K562 (cell line): ENCODE results near the gene PADI1. TPM values are rescaled to one million over a fixed set of nuclear protein-coding genes. Genes with fewer than 3 reads are reported as not detected.

Experiments
- ATAC-seq: fragments of 200-7000 bp; cut with Tn5 transposase; 3 replicates; pipeline ENCODE4 v1.9.1; 2020; ENCODE audit warnings: moderate library complexity
- BruUV-seq: library from RNA; stranded (reverse); fragments of 400-500 nt; replicated peaks from 2 replicates; lab custom pipeline; 2021; lab: Mats Ljungman, UMichigan
- CTCF ChIA-PET: fragments of 300-600 bp; formaldehyde crosslinking; extraction: SDS; loops from one replicate; lab custom pipeline; 2021; ENCODE audit warnings: low intra/inter-chr PET ratio; lab: Yijun Ruan, JAX
- POLR2A ChIA-PET: fragments of 300-600, 350-650 bp; sonication (Branson Sonifier 250); formaldehyde crosslinking; extraction: SDS; loops from one replicate; lab custom pipeline; 2021; ENCODE audit warnings: antibody characterized with exemption, inconsistent platforms; lab: Yijun Ruan, JAX
- DNase-seq, 4 experiments: peaks; one replicate each; pipeline versions ENCODE4 v3.0.0 to v3.0.0-alpha.2; 2011 to 2018; ENCODE audit warnings: low spot score in 3 of 4, mixed read lengths in 3 of 4; ENCODE audit errors: extremely low read depth in 1 of 4
- FAIRE-seq: peaks from 2 replicates; lab custom pipeline; 2011; peaks lifted over from hg19 to GRCh38; lab: Jason Lieb, UNC
- H2AFZ ChIP-seq: 2 replicates; pipeline ENCODE4 v1.6.0; 2011; ENCODE audit warnings: low read depth, low read length, control low read depth, inconsistent platforms
- H3K27ac ChIP-seq: fragments of 200-600 bp; 3 replicates; pipeline ENCODE4 v1.8.0; 2011; ENCODE audit warnings: low read depth, mild to moderate bottlenecking, control low read depth, inconsistent platforms, low read length, moderate library complexity, mixed read lengths; ENCODE audit errors: extremely low read depth
- H3K27me3 ChIP-seq, 2 experiments: fragments of 300-600 bp in 1 of 2; 2 replicates in 1 of 2; 3 replicates in 1 of 2; pipeline versions ENCODE4 v1.6.0 to v1.8.0; 2011; ENCODE audit warnings: inconsistent platforms in 2 of 2, low read length in 2 of 2, mild to moderate bottlenecking in 1 of 2, mixed read lengths in 1 of 2, moderate library complexity in 1 of 2; ENCODE audit not compliant: control insufficient read depth in 2 of 2, insufficient read depth in 2 of 2
- H3K36me3 ChIP-seq: fragments of 300-600 bp; 3 replicates; pipeline ENCODE4 v1.8.0; 2011; ENCODE audit warnings: mild to moderate bottlenecking, low read length, inconsistent platforms; ENCODE audit not compliant: control insufficient read depth, insufficient read depth
- H3K4me1 ChIP-seq, 2 experiments: fragments of 200-600 bp in 1 of 2; replicated peaks in 1 of 2; 2 replicates in 1 of 2; 3 replicates in 1 of 2; pipeline versions ENCODE4 v1.5.1 to v1.8.0; 2011; ENCODE audit warnings: inconsistent platforms in 2 of 2, low read length in 2 of 2, mild to moderate bottlenecking in 1 of 2, mixed read lengths in 1 of 2, moderate library complexity in 1 of 2; ENCODE audit not compliant: control insufficient read depth in 2 of 2, insufficient read depth in 2 of 2
- H3K4me2 ChIP-seq: 2 replicates; pipeline ENCODE4 v1.6.1; 2011; ENCODE audit warnings: low read length, control low read depth, inconsistent platforms, mixed read lengths; ENCODE audit not compliant: insufficient read depth
- H3K4me3 ChIP-seq: fragments of 200-600 bp; sonication (generic), shearing (Covaris generic); 2 replicates; pipeline ENCODE4 v1.5.1; 2016; ENCODE audit warnings: control low read depth, inconsistent platforms
- H3K79me2 ChIP-seq: fragments of 200-600 bp; 3 replicates; pipeline ENCODE4 v1.8.0; 2011; ENCODE audit warnings: low read length, inconsistent platforms; ENCODE audit not compliant: control insufficient read depth, insufficient read depth
- H3K9ac ChIP-seq, 2 experiments: 2 replicates each; pipeline versions ENCODE4 v1.6.0 to v1.6.1; 2011; ENCODE audit warnings: low read depth in 2 of 2, low read length in 2 of 2, control low read depth in 1 of 2, inconsistent platforms in 1 of 2, mild to moderate bottlenecking in 1 of 2, mixed read lengths in 1 of 2; ENCODE audit not compliant: insufficient read depth in 1 of 2
- H3K9me1 ChIP-seq: one replicate; pipeline ENCODE4 v1.6.0; 2011; ENCODE audit warnings: inconsistent platforms, mild to moderate bottlenecking, low read length, moderate library complexity; ENCODE audit not compliant: control insufficient read depth, insufficient read depth
- H3K9me3 ChIP-seq: replicated peaks from 2 replicates; pipeline ENCODE4 v1.5.1; 2011; ENCODE audit warnings: low read depth, low read length, inconsistent platforms; ENCODE audit not compliant: control insufficient read depth, insufficient read depth
- H4K20me1 ChIP-seq: replicated peaks from 2 replicates; pipeline ENCODE4 v1.6.1; 2011; ENCODE audit warnings: low read length, inconsistent platforms, mixed read lengths; ENCODE audit not compliant: control insufficient read depth, insufficient read depth
- ARID4B ChIP-seq: sonication (generic); formaldehyde crosslinking; IDR thresholded peaks from 2 replicates; pipeline ENCODE4 v1.8.0; 2022; ENCODE audit warnings: mild to moderate bottlenecking, missing genetic modification reagents
- ETS2 ChIP-seq: IDR thresholded peaks from 2 replicates; pipeline ENCODE4 v1.6.1; 2016; ENCODE audit warnings: borderline replicate concordance, missing genetic modification characterization, mild to moderate bottlenecking, moderate library complexity, missing compliant biosample characterization; ENCODE audit not compliant: poor library complexity, severe bottlenecking
- FIP1L1 ChIP-seq: fragments of 200-400 bp; formaldehyde crosslinking; IDR thresholded peaks from 2 replicates; pipeline ENCODE4 v1.6.1; 2018; ENCODE audit warnings: mild to moderate bottlenecking, low read depth, low read length; ENCODE audit not compliant: poor library complexity, severe bottlenecking
- GMEB1 ChIP-seq: fragments of 250-450 bp; sonication (Bioruptor Pico); IDR thresholded peaks from 2 replicates; pipeline ENCODE4 v1.4.0; 2020; ENCODE audit warnings: mild to moderate bottlenecking
- HDAC1 ChIP-seq, 2 experiments: fragments of 450-650 bp; IDR thresholded peaks; 2 replicates each; pipeline ENCODE4 v1.6.1; 2016 to 2017; ENCODE audit warnings: inconsistent platforms in 1 of 2, mild to moderate bottlenecking in 1 of 2, moderate library complexity in 1 of 2
- HIVEP1 ChIP-seq: fragments of 250-450 bp; sonication (Bioruptor Pico); IDR thresholded peaks from 2 replicates; pipeline ENCODE4 v1.4.0; 2020; ENCODE audit warnings: mild to moderate bottlenecking
- NELFE ChIP-seq: IDR thresholded peaks from 2 replicates; pipeline ENCODE4 v1.6.1; 2011; ENCODE audit warnings: mild to moderate bottlenecking; ENCODE audit not compliant: insufficient read depth, insufficient read length
- PHF20 ChIP-seq: fragments of 450-650 bp; IDR thresholded peaks from 2 replicates; pipeline ENCODE4 v1.6.1; 2018; ENCODE audit not compliant: partially characterized antibody
- RREB1 ChIP-seq: fragments of 250-450 bp; sonication (Bioruptor Pico); IDR thresholded peaks from 2 replicates; pipeline ENCODE4 v1.4.0; 2020
- SAFB ChIP-seq: fragments of 200-400 bp; formaldehyde crosslinking; IDR thresholded peaks from 2 replicates; pipeline ENCODE4 v1.6.1; 2017; ENCODE audit warnings: low read depth, low read length, borderline replicate concordance
- WGBS: fragments of 100-300 bp; shearing (Covaris generic); methylation state at CpG from one replicate; pipeline ENCODE4 v1.1.6; 2016; ENCODE audit warnings: low coverage, mixed read lengths; ENCODE audit not compliant: insufficient coverage; ENCODE audit errors: missing lambda C conversion rate; 5-methylcytosine and 5-hydroxymethylcytosine counted together
- in situ Hi-C: fragments of 300-500 bp; cut with MboI; formaldehyde crosslinking; loops from 4 replicates; pipeline ENCODE4 v1.15.0; 2018; ENCODE audit warnings: inconsistent platforms, mixed read lengths
- intact Hi-C: fragments of 100-400 bp; cut with micrococcal nuclease; formaldehyde crosslinking; loops from 2 replicates; pipeline ENCODE4 v1.14.2; 2022
- polyA plus RNA-seq, 8 experiments: library from polyadenylated mRNA; depleted of rRNA in 4 of 8; stranded (reverse) in 5 of 8; unstranded in 3 of 8; fragments of >200 nt; fragmentation: Nextera tagmentation in 2 of 8; fragmentation: Illumina TruSeq in 1 of 8; extraction: Ambion mirVana in 2 of 8; extraction: Trizol in 1 of 8; gene quantifications; 2 replicates each; pipeline versions ENCODE4 v1.2.1 to v1.2.3, GENCODE V29; 2011 to 2014; ENCODE audit warnings: inconsistent platforms in 1 of 8, missing spikeins in 1 of 8
- total RNA-seq, 7 experiments: library from RNA; depleted of rRNA in 6 of 7; stranded (reverse); fragments of >200 nt in 6 of 7; fragmentation: Illumina TruSeq in 2 of 7; extraction: Trizol in 2 of 7; gene quantifications; 2 replicates each; pipeline versions ENCODE4 v1.2.1 to v1.2.3, GENCODE V29; 2011 to 2021; ENCODE audit warnings: low replicate concordance in 1 of 7

PADI1 gene
- total and polyA plus RNA-seq, 9 of the 15 experiments (the other 6 are each of a cell fraction or from before 2014, with no cell fraction given): not detected

- ChIA-PET CTCF (no interaction called here), POLR2A (no interaction called here)
- no TSS peak for BruUV-seq
- Histone ChIP-seq H3K9ac (0 out of 4 replicates have a peak overlapping the region, but pooled peaks of 1 of the 2 experiments have one; percentile 13), H3K4me2 (no peak overlapping the region), H3K4me3 (no peak overlapping the region), H3K27me3 (peaks cover 5 to 62% of the 10 kb centered on the region in 2 experiments), H3K79me2 (no peaks in the 10 kb centered on the region), H2AFZ (no peak overlapping the region), H3K4me1 (no peaks in the 10 kb centered on the region), H4K20me1 (peaks cover 9% of the 10 kb centered on the region), H3K27ac (no peak overlapping the region), H3K9me1 (no peaks in the 10 kb centered on the region), H3K36me3 (no peaks in the 10 kb centered on the region), H3K9me3 (no peaks in the 10 kb centered on the region)
- WGBS: 2% methylated on average over 10 of the region's 10 CpGs
- no peak for FAIRE-seq
- in situ Hi-C loops (loop anchor here (5.0 kb wide), 1 partner anchor 103 kb away; no protein-coding TSS in a partner anchor), intact Hi-C loops (no loop called here)
- no peak for DNase-seq
- no peak for ATAC-seq
- TF ChIP-seq PHF20 (no peak), GMEB1 (no peak), ETS2 (no peak), HDAC1 (IDR thresholded peaks at IDR 0.05) (no peak), RREB1 (CRISPR knock-in tag) (no peak), ARID4B (CRISPR knock-in tag) (no peak), FIP1L1 (no peak), SAFB (no peak), HIVEP1 (CRISPR knock-in tag) (no peak), NELFE (no peak)
Observed at GRCh38 chr1:17230106-17230505, 25.2 kb downstream of the PADI1 start.
